ENCODE measurements around the gene TMEM232. TPM values are rescaled to one million over a fixed set of nuclear protein-coding genes. Genes with fewer than 3 reads are reported as not detected.
A peak's percentile ranks its signal among the peaks of the same experiment; 100 is the strongest.
"Not testable (repeated sequence)": the region's sequence is repeated elsewhere in the genome, so short reads cannot be mapped to it uniquely, and the experiment has no call there.

Gene TMEM232
- total and polyA plus RNA-seq, 9 of the 15 experiments (the other 6 are each of a cell fraction or from before 2014, with no cell fraction given) = 0.09 to 2.2 (median 0.41) TPM

- TF ChIP-seq RERE (CRISPR knock-in tag; IDR thresholded peaks at IDR 0.05; ENCODE audit: borderline replicate concordance) (no peak), EP400 (IDR thresholded peaks at IDR 0.05) (no peak), NFE2 (IDR thresholded peaks at IDR 0.05; ENCODE audit: low read depth) (no peak), ELF2 (CRISPR knock-in tag; IDR thresholded peaks at IDR 0.05) (no peak), ZNF695 (CRISPR knock-in tag; IDR thresholded peaks at IDR 0.05) (no peak)
Observed at GRCh38 chr5:110734101-110734500, 7.6 kb upstream of the TMEM232 start (continued).

- H3K36me3 ChIP-seq (ENCODE audit: control insufficient read depth, insufficient read depth, low read length); POLR2A ChIA-PET; ATAC-seq; CTCF ChIA-PET (ENCODE audit: low intra/inter-chr PET ratio); DNase-seq (ENCODE audit: extremely low read depth in 1 of 4, low spot score in 3 of 4); H3K9ac ChIP-seq (ENCODE audit: insufficient read depth in 1 of 2, low read depth in 2 of 2, low read length in 2 of 2); H2AFZ ChIP-seq (ENCODE audit: low read depth, low read length); H3K4me3 ChIP-seq; FAIRE-seq; BruUV-seq (replicated peaks); intact Hi-C loops (cut with micrococcal nuclease); H3K9me3 ChIP-seq (replicated peaks; ENCODE audit: control insufficient read depth, insufficient read depth, low read depth, low read length); H3K27ac ChIP-seq (ENCODE audit: extremely low read depth, low read depth, low read length); H3K4me1 ChIP-seq (replicated peaks in 1 of 2; ENCODE audit: control insufficient read depth in 2 of 2, insufficient read depth in 2 of 2, low read length in 2 of 2); H3K9me1 ChIP-seq (ENCODE audit: control insufficient read depth, insufficient read depth, low read length); H3K4me2 ChIP-seq (ENCODE audit: insufficient read depth, low read length); H3K79me2 ChIP-seq (ENCODE audit: control insufficient read depth, insufficient read depth, low read length); H3K27me3 ChIP-seq (ENCODE audit: control insufficient read depth in 2 of 2, insufficient read depth in 2 of 2, low read length in 2 of 2); H4K20me1 ChIP-seq (replicated peaks; ENCODE audit: control insufficient read depth, insufficient read depth, low read length): not testable (repeated sequence)
- in situ Hi-C loops (cut with MboI) = loop anchor here (25.0 kb wide), 1 partner anchor 381 kb away; no protein-coding TSS in a partner anchor
- 48% methylated on average over 2 of the region's 2 CpGs for WGBS (ENCODE audit: insufficient coverage, low coverage, missing lambda C conversion rate)
- TF ChIP-seq ZFP36 (IDR thresholded peaks at IDR 0.05; ENCODE audit: low read depth, low read length, partially characterized antibody) = peak; percentile 36
Observed at GRCh38 chr5:110731499-110731898, 5.0 kb upstream of the TMEM232 start.
